Adipocyte (in vitro differentiated cells): ENCODE data around the gene TSPAN4.

Experiments used
- DNase-seq: peaks from one replicate; pipeline ENCODE4 v3.0.0-alpha.2; 2015; ENCODE audit warnings: low read depth
- H3K27me3 ChIP-seq: replicated peaks from 2 replicates; pipeline ENCODE4 v1.7.0; 2013; ENCODE audit warnings: mild to moderate bottlenecking, low read length, moderate library complexity; ENCODE audit not compliant: control insufficient read depth, insufficient read depth
- H3K36me3 ChIP-seq: 2 replicates; pipeline ENCODE4 v1.7.0; 2013; ENCODE audit warnings: low read length, mild to moderate bottlenecking, moderate library complexity; ENCODE audit not compliant: control insufficient read depth, insufficient read depth, severe bottlenecking
- H3K4me1 ChIP-seq: 2 replicates; pipeline ENCODE4 v1.7.0; 2013; ENCODE audit warnings: mild to moderate bottlenecking, low read length, moderate library complexity; ENCODE audit not compliant: control insufficient read depth, insufficient read depth
- H3K4me3 ChIP-seq: 2 replicates; pipeline ENCODE4 v1.7.0; 2013; ENCODE audit warnings: mild to moderate bottlenecking, low read length, moderate library complexity
- H3K9ac ChIP-seq: 2 replicates; pipeline ENCODE4 v1.7.0; 2013; ENCODE audit warnings: mild to moderate bottlenecking, low read length, moderate library complexity
- H3K9me3 ChIP-seq: 2 replicates; pipeline ENCODE4 v1.7.0; 2013; ENCODE audit warnings: mild to moderate bottlenecking, low read length, moderate library complexity; ENCODE audit not compliant: control insufficient read depth

The TSPAN4 gene

GRCh38 chr11:859394-860131 is 16.9 kb downstream of the TSPAN4 start:
- no peaks in the 10 kb centered on the region for H3K9me3 ChIP-seq
- DNase-seq, result peak; percentile 74
- peak overlapping the region; percentile 52 for H3K4me3 ChIP-seq
- peak overlapping the region; percentile 66 for H3K9ac ChIP-seq
- peaks cover 5% of the 10 kb centered on the region for H3K36me3 ChIP-seq
- no peaks in the 10 kb centered on the region for H3K27me3 ChIP-seq
- H3K4me1 ChIP-seq, result peaks cover 10% of the 10 kb centered on the region

GRCh38 chr11:860234-861104 is 17.8 kb downstream of the TSPAN4 start:
- Histone ChIP-seq H3K9ac (peak overlapping the region; percentile 66), H3K36me3 (peaks cover 12% of the 10 kb centered on the region), H3K4me3 (peak overlapping the region; percentile 52), H3K9me3 (no peaks in the 10 kb centered on the region), H3K4me1 (peaks cover 10% of the 10 kb centered on the region), H3K27me3 (no peaks in the 10 kb centered on the region)
- no peak for DNase-seq

- Histone ChIP-seq H3K9me3 (no peaks in the 10 kb centered on the region), H3K27me3 (no peaks in the 10 kb centered on the region), H3K4me3 (no peak overlapping the region), H3K4me1 (peaks cover 10% of the 10 kb centered on the region), H3K9ac (no peak overlapping the region), H3K36me3 (peaks cover 18% of the 10 kb centered on the region)
- no peak for DNase-seq
Measured at GRCh38 chr11:861105-861479, 18.4 kb downstream of the TSPAN4 start.

GRCh38 chr11:862081-862661 is 19.5 kb downstream of the TSPAN4 start:
- no peaks in the 10 kb centered on the region for H3K27me3 ChIP-seq
- DNase-seq, result peak; percentile 30
- no peak overlapping the region for H3K9ac ChIP-seq
- peaks cover 18% of the 10 kb centered on the region for H3K36me3 ChIP-seq
- H3K4me1 ChIP-seq, result peaks cover 10% of the 10 kb centered on the region
- no peak overlapping the region for H3K4me3 ChIP-seq
- H3K9me3 ChIP-seq, result no peaks in the 10 kb centered on the region

- no peak overlapping the region for H3K9ac ChIP-seq
- DNase-seq, result no peak
Measured at GRCh38 chr11:862696-863022, 20.0 kb downstream of the TSPAN4 start.

GRCh38 chr11:863023-863909 is 20.6 kb downstream of the TSPAN4 start:
- no peak overlapping the region for H3K9ac ChIP-seq
- no peaks in the 10 kb centered on the region for H3K27me3 ChIP-seq
- H3K9me3 ChIP-seq, result no peaks in the 10 kb centered on the region
- H3K4me3 ChIP-seq, result no peak overlapping the region
- H3K36me3 ChIP-seq, result peaks cover 18% of the 10 kb centered on the region
- no peak for DNase-seq
- H3K4me1 ChIP-seq, result peaks cover 10% of the 10 kb centered on the region

More at GRCh38 chr11:862696-863022, 20.0 kb downstream of the TSPAN4 start:
- Histone ChIP-seq H3K9me3 (no peaks in the 10 kb centered on the region), H3K36me3 (peaks cover 18% of the 10 kb centered on the region), H3K4me1 (peaks cover 10% of the 10 kb centered on the region), H3K27me3 (no peaks in the 10 kb centered on the region), H3K4me3 (no peak overlapping the region)

GRCh38 chr11:863910-864827 is 21.5 kb downstream of the TSPAN4 start:
- H3K27me3 ChIP-seq, result no peaks in the 10 kb centered on the region
- DNase-seq, result no peak

GRCh38 chr11:864898-865297 is 22.2 kb downstream of the TSPAN4 start:
- Histone ChIP-seq H3K9me3 (no peaks in the 10 kb centered on the region), H3K36me3 (peaks cover 18% of the 10 kb centered on the region)

More at GRCh38 chr11:863910-864827, 21.5 kb downstream of the TSPAN4 start:
- no peaks in the 10 kb centered on the region for H3K9me3 ChIP-seq
- peaks cover 10% of the 10 kb centered on the region for H3K4me1 ChIP-seq
- H3K9ac ChIP-seq, result no peak overlapping the region
- H3K4me3 ChIP-seq, result no peak overlapping the region
- H3K36me3 ChIP-seq, result peaks cover 18% of the 10 kb centered on the region

GRCh38 chr11:865462-866430 is 23.1 kb downstream of the TSPAN4 start:
- no peak for DNase-seq
- H3K4me3 ChIP-seq, result no peak overlapping the region

More at GRCh38 chr11:864898-865297, 22.2 kb downstream of the TSPAN4 start:
- no peak overlapping the region for H3K9ac ChIP-seq
- no peak for DNase-seq
- H3K4me3 ChIP-seq, result no peak overlapping the region
- H3K4me1 ChIP-seq, result peaks cover 4% of the 10 kb centered on the region
- no peaks in the 10 kb centered on the region for H3K27me3 ChIP-seq

More at GRCh38 chr11:865462-866430, 23.1 kb downstream of the TSPAN4 start:
- Histone ChIP-seq H3K36me3 (peaks cover 18% of the 10 kb centered on the region), H3K4me1 (no peaks in the 10 kb centered on the region), H3K9ac (no peak overlapping the region), H3K9me3 (no peaks in the 10 kb centered on the region), H3K27me3 (no peaks in the 10 kb centered on the region)
